ENCODE measurements around the gene IKZF1.

- no peak for TF ChIP-seq CTCF (IDR thresholded peaks at IDR 0.05; ENCODE audit: low read depth, low read length, poor library complexity, severe bottlenecking)
- no peak for TF ChIP-seq EZH2phosphoT487 (IDR thresholded peaks at IDR 0.05; ENCODE audit: borderline replicate concordance, low read length)
These were observed 55.7 kb downstream of the IKZF1 start for GRCh38 chr7:50359995-50360925.
